ENCODE data around the gene TMEM185A. TPM values are rescaled to one million over a fixed set of nuclear protein-coding genes. Genes with fewer than 3 reads are reported as not detected.
A peak's percentile ranks its signal among the peaks of the same experiment; 100 is the strongest.
"Not testable (repeated sequence)": the region's sequence is repeated elsewhere in the genome, so short reads cannot be mapped to it uniquely, and the experiment has no call there.

Gene TMEM185A
- total RNA-seq, 2 donors from 2014 or later, result 20.8 to 22.1 TPM

DNA sequence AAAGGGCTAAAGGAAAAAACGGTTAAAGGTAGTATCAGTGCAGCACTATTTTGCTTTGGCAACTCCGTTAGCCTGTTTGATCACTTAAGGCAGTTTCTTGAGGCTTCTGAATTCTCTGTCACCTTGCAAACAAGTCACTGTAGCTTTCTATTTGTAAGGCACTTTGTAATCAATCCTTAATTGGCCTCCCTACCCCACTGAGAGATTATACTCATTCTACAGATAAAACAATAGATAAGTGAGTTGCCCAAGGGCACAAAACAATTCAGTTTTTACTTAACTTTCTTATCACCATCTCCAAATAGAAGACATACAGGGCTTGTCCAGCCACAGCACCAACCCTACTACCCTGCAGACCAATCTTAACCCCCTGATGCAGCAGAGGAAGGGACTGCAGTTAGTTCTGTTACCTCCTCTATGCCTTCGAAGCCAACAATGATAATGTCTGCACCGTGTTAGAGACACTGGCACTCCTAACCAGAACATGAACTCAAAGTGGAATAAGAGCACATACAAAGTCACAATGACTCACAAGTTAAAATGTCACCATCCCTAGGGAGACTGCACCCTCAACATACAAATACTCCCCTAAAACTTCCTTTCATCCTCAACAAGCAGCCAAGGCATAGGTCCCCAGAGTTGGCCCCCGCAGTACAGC, 1.7 kb downstream of the TMEM185A start:
- DNase-seq (ENCODE audit: low spot score), result no peak
- intact Hi-C loops (cut with DNase I), result loop anchor here (5.0 to 10.0 kb wide), 2 partner anchors 125 to 988 kb away; partner anchors contain the start of gene IDS (in 1 of the 2)

- intact Hi-C loops (cut with DNase I), result loop anchor here in 1 of 2 donors (5.0 kb wide), 1 partner anchor 986 kb away; no protein-coding TSS in a partner anchor
- no peak for DNase-seq (ENCODE audit: low spot score)
Observed at GRCh38 chrX:149628768-149629167, 2.8 kb downstream of the TMEM185A start.

DNA sequence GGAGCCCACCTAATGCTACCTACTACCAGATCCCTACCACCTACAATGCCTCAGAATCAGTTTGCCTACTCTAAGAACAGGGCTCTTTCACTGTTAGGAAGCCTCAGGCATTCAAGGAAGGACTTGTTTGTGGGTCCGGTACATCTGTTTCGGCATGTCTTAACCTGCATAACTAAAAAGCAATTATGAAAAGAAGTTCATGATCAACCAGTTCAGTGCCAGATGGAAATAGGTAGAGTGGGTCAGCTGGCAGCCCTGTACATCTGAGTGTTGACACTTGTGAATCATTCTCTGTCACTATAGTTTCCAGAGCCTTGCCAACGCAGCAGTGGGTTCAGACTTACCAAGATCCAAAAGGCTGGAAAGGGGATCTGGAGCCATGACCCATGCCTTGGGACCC, 3.3 kb downstream of the TMEM185A start:
- intact Hi-C loops (cut with DNase I), result loop anchor here in 1 of 2 donors (5.0 kb wide), 1 partner anchor 986 kb away; no protein-coding TSS in a partner anchor
- no peak for DNase-seq (ENCODE audit: low spot score)

- not testable (repeated sequence) for DNase-seq (ENCODE audit: low spot score)
- intact Hi-C loops (cut with DNase I), result loop anchor here in 1 of 2 donors (5.0 kb wide), 1 partner anchor 985 kb away; no protein-coding TSS in a partner anchor
Observed at GRCh38 chrX:149626829-149627228, 4.8 kb downstream of the TMEM185A start.

GRCh38 chrX:149619662-149620061, 11.9 kb downstream of the TMEM185A start:
- intact Hi-C loops (cut with DNase I); DNase-seq (ENCODE audit: low spot score): not testable (repeated sequence)

DNA sequence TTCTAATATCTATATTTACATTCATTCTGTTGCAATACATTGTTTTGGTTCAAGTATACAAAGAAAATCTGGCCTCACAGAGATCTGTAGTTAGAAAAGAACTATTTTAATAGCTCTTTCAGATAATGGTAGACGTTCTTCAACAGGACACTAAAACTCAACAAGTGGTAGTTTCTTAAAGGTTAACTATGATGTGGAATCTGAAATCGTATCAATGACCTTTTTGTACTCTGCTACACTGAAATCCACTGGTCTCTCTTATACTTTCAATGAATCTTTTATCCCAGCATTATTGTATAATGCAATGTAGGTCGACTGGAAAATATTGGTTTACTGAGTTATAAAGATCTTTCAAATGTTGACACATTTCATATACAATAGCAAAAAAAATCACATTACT, 12.7 kb downstream of the TMEM185A start:
- no peak for DNase-seq (ENCODE audit: low spot score)
- intact Hi-C loops (cut with DNase I), result no loop called here

DNA sequence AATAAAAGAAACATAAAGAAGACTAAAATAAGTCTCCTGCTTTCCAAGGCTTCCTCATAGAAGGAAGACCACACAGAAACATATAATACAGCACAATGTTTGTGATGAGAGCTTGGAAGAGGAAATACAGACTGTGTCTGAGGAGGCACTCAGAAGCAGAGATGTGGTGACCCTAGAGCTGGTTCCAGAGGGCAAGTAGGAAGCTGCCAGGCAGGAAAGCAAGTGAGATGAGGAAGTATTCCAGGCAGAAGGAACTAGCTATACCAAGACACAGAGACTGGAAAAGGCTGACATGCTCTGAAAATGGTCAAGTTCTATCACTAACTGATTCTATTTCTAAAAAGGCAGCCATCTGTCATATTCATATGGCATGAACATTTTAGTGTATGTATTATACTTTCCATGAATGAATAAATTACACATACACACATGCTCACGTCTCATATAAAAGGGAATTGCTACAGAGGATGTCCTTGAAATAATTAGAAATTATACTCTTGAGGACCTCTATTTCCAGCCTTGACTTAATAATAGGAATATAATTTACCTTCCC, 19.9 kb downstream of the TMEM185A start:
- intact Hi-C loops (cut with DNase I), result no loop called here
- no peak for DNase-seq (ENCODE audit: low spot score)

DNA sequence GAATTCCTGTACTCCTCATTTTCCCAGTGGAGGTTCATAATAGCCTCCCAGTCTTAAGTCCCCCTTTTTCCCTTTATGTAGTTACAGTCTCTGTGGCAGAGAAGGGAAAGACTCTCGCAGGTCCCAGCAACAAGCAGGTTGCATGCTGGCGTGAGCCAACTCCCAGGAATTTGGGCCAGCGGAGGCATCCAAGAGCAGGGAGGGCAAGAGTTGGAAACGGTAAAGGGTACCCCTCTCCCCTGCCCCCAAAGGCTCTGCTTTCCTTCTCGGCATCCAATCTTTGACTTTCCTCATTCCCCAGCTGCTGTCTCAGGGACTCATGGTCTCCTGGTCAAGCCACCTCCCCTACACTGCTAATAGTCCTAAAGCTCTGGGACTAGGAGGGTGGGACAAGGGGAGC, 21.1 kb downstream of the TMEM185A start:
- intact Hi-C loops (cut with DNase I), result no loop called here
- DNase-seq (ENCODE audit: low spot score), result no peak

DNA sequence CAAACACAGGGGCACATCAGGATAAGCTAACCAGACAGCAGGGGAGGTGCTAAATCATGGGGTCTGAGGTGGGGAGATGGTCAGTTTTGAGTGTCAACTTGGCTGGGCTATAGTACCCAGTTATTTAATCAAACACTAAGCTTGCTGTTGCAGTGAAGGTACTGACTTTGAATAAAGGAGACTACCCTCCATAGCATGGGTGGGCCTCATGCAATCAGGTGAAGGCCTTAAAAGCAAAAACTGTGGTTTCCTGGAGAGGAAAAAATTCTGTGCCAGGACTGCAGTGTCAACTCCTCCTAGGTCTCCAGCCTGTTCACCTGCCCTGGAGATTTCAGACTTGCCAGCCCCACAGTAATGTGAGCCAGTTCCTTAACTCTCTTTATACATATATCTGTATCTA, 23.9 kb downstream of the TMEM185A start:
- no peak for DNase-seq (ENCODE audit: low spot score)
- intact Hi-C loops (cut with DNase I), result no loop called here

DNA sequence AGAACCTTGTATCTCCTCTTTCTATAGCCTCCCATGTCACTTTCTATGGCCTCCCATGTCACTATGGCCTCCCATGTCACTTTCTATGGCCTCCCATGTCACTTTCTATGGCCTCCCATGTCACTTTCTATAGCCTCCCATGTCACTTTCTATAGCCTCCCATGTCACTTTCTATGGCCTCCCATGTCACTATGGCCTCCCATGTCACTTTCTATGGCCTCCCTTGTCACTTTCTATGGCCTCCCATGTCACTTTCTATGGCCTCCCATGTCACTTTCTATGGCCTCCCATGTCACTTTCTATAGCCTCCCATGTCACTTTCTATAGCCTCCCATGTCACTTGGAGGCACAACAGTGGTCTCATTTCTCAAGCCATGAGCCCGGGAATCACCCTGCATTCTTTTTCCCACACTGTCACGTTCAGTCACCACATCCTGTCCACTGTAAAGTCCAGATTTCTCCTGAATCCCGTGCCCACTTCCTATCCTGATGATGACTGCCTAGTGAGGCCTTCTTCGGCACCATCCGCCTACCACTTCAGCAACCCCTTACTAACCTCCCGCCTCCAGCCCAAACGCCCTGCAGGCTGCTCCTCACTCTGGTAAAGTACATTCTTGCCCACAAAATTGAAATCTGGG, 26.2 kb downstream of the TMEM185A start:
- intact Hi-C loops (cut with DNase I), result not testable (repeated sequence)

DNA sequence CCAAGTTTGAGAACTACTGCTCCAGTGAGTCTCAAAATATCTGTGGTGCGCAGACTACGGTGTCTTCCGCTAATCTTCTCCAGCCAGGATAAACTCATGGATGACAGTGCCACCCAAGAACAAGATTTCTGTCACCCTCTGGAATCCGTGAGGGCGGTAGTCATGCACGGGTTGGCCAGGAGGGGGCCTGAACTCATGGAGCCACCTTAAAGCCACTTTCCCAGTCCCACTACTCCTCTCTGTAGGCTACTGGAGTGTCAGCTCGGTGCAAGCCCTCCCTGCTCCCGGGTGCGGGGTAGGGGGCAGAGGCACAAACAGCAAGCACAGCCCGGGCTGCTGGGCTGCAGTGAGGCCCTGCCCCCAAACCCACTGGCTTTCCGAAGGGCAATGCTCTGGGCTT, 33.0 kb downstream of the TMEM185A start:
- intact Hi-C loops (cut with DNase I), result not testable (repeated sequence)
- DNase-seq (ENCODE audit: low spot score), result peak; percentile 24

More for the DNA sequence above, 26.2 kb downstream of the TMEM185A start:
- DNase-seq (ENCODE audit: low spot score), result not testable (repeated sequence)

GRCh38 chrX:149595943-149596342, 35.6 kb downstream of the TMEM185A start:
- DNase-seq (ENCODE audit: low spot score), result not testable (repeated sequence)

GRCh38 chrX:149595214-149595613, 36.4 kb downstream of the TMEM185A start, which contains the start of gene HSFX2:
TSS of gene HSFX2 (minus strand) at chrX:149595314. CDS start at chrX:149594700, 614 bp downstream.
- intact Hi-C loops (cut with DNase I); DNase-seq (ENCODE audit: low spot score): not testable (repeated sequence)

More at GRCh38 chrX:149595943-149596342, 35.6 kb downstream of the TMEM185A start:
- intact Hi-C loops (cut with DNase I), result not testable (repeated sequence)

GRCh38 chrX:149590993-149591392, 40.6 kb downstream of the TMEM185A start:
- DNase-seq (ENCODE audit: low spot score); intact Hi-C loops (cut with DNase I): not testable (repeated sequence)

DNA sequence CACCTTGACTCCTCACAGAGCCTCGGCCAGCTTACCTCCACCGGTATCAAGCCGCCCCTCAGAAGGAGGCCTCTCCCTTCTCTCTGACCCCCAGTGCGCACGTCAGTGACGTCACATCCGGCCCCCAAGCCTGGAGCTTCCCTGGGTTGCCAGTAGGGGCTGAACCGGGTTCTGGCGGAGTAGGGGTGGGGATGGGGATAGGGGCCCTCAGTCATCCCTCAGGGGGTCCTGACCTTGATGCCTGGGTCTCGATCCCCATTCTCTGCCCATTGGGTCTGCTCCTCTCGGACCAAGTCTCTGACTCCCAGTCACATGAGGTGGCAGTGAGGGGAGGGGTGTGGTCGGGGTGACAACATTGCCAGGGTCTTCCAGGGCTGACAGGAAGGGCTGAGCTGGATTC, 44.2 kb downstream of the TMEM185A start, which contains the start of gene MAGEA9B:
Gene MAGEA9B (minus strand): TSS at position 101 of the 400 bp plus-strand sequence. CDS start 4,280 bp downstream, outside the sequence.
- intact Hi-C loops (cut with DNase I); DNase-seq (ENCODE audit: low spot score): not testable (repeated sequence)

DNA sequence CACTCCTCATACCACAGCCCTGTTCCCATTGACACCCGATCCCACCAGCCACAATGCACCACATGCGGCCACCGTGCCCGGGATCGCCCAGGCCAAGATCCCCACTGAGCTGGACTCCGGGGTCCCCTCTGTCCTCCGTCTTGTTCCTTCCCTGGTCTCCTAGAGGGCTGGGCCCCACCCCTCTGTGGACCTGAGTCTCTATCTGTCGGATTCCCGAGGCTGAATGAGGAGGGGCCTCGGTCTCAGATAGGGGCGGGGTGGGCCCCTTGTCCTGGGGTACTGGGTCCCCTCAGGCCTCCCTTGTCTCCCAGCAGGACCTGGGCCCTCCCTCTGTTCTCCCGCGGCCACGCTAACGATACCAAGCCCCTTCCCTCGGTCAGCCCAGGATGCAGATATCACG, 46.0 kb downstream of the TMEM185A start:
- DNase-seq (ENCODE audit: low spot score), result peak; percentile 52
- intact Hi-C loops (cut with DNase I), result not testable (repeated sequence)

DNA sequence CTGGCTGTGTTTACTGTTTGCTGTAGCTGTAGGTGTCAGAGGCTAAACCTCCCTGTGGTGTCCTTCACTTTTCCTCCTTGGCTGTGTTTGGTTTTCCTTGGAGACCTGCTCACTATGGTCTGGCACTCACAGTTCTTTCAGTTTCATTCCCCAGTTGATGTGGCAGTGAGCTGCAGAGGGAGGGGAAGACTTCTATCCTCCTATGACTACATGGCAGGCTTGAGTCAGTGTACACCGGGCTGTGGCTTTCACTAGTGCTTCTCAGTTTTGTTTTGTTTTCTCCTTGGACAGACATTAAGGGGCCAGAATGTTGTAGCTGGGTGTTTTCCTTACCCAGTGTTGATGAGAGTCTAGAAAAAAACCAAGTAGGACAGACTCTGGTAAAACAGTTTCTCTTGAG, 58.1 kb downstream of the TMEM185A start:
- intact Hi-C loops (cut with DNase I); DNase-seq (ENCODE audit: low spot score): not testable (repeated sequence)

DNA sequence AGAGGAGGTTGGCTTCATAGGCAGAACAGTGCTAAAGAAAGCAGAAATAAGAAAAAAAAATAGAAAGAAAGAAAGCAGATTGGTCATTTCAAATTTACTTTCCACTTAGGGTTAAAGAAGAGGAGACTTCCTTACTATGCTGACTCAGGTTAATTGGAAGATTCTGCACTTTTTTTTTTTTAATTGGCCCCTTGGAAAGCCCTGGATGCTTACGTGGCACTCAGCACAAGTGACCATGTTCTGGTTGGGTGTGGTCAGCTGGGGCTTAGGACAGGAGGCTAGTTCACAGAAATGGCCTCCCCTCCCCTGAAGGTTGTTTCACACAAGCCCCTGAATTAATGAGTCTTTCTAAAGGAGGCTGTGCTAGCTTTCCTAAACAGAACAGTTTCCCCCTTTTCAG, 58.8 kb downstream of the TMEM185A start:
- intact Hi-C loops (cut with DNase I), result no loop called here
- no peak for DNase-seq (ENCODE audit: low spot score)

DNA sequence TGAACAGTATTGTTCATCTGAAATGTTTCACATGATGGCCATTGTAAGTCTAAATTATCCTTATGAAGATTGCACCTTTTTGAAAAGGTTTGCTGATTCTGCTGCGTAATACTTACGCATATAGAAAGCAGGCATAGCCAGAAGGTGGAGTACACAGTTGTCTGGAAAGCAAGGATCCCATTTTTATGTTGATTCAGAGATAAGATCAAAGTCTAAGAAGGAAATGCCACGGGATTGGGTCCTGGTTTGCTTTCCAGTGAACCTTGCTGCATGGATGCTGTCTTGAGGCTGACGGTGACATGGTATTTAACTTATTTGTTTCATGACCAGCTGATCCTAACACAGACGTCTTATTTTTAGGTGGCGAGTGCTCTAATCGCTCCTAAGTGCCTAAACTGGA, 59.8 kb downstream of the TMEM185A start:
- intact Hi-C loops (cut with DNase I), result no loop called here

GRCh38 chrX:149570668-149571067, 60.9 kb downstream of the TMEM185A start:
- intact Hi-C loops (cut with DNase I), result no loop called here

More for the DNA sequence above, 59.8 kb downstream of the TMEM185A start:
- no peak for DNase-seq (ENCODE audit: low spot score)

More at GRCh38 chrX:149570668-149571067, 60.9 kb downstream of the TMEM185A start:
- no peak for DNase-seq (ENCODE audit: low spot score)
